Sigmoid colon (tissue), 4 donors: ENCODE measurements around the gene SLC6A19.

Experiments
- CTCF ChIP-seq, 4 experiments: fragments of 450-650 bp in 3 of 4; fragments of 200-600 bp in 1 of 4; IDR thresholded peaks; one replicate each; pipeline ENCODE4 v1.5.1; 2016 to 2019; ENCODE audit warnings: antibody characterized with exemption in 4 of 4, mild to moderate bottlenecking in 3 of 4, moderate library complexity in 2 of 4
- EP300 ChIP-seq, 4 donors: sonication (generic); formaldehyde crosslinking; IDR thresholded peaks; one replicate each; pipeline ENCODE4 v1.6.1; 2017; ENCODE audit warnings: antibody characterized with exemption in 4 of 4
- POLR2AphosphoS5 ChIP-seq, 4 donors: sonication (generic); formaldehyde crosslinking; IDR thresholded peaks; one replicate each; pipeline ENCODE4 v1.6.1; 2017; ENCODE audit warnings: antibody characterized with exemption in 4 of 4

GRCh38 chr5:1207555-1207954 is 6.2 kb downstream of the SLC6A19 start:
- TF ChIP-seq POLR2AphosphoS5 (IDR thresholded peaks at IDR 0.05) (no peak), CTCF (IDR thresholded peaks at IDR 0.05) (no peak), EP300 (IDR thresholded peaks at IDR 0.05) (no peak)
